CD4-positive, alpha-beta T cell (primary cell): ENCODE results near the gene TLR6. TPM values are rescaled to one million over a fixed set of nuclear protein-coding genes. Genes with fewer than 3 reads are reported as not detected.

Source experiments
- ATAC-seq: fragments of 200-7000 bp; cut with Tn5 transposase; one replicate; pipeline ENCODE4 v1.10.0; 2022; ENCODE audit warnings: mild to moderate bottlenecking; ENCODE audit not compliant: poor library complexity
- CTCF ChIA-PET: fragments of 350-600 bp; sonication (Branson Sonifier 250); formaldehyde crosslinking; loops from one replicate; lab custom pipeline; 2021; ENCODE audit warnings: antibody characterized with exemption, inconsistent platforms; lab: Charles Lee
- POLR2A ChIA-PET: fragments of 350-600 bp; sonication (Branson Sonifier 250); formaldehyde crosslinking; loops from one replicate; lab custom pipeline; 2021; ENCODE audit warnings: antibody characterized with exemption, inconsistent platforms; lab: Charles Lee
- DNase-seq, 14 experiments: peaks; one replicate each; pipeline ENCODE4 v3.0.0-alpha.2; 2013 to 2020; ENCODE audit warnings: mixed read lengths in 2 of 14
- H3K27ac ChIP-seq, 2 donors: one replicate each; pipeline versions ENCODE4 v1.5.1 to v1.7.0; 2013; ENCODE audit warnings: low read length in 2 of 2, low read depth in 1 of 2, mild to moderate bottlenecking in 1 of 2
- H3K27me3 ChIP-seq, 2 experiments: 1 replicate in 1 of 2; 2 replicates in 1 of 2; pipeline versions ENCODE4 v1.6.1 to v1.7.0; 2013; ENCODE audit warnings: low read length in 2 of 2, control low read depth in 1 of 2, mild to moderate bottlenecking in 1 of 2, moderate library complexity in 1 of 2; ENCODE audit not compliant: insufficient read depth in 2 of 2, control insufficient read depth in 1 of 2
- H3K36me3 ChIP-seq: one replicate; pipeline ENCODE4 v1.6.1; 2013; ENCODE audit warnings: low read length, control low read depth; ENCODE audit not compliant: insufficient read depth
- H3K4me1 ChIP-seq: one replicate; pipeline ENCODE4 v1.6.1; 2013; ENCODE audit warnings: low read length, control low read depth; ENCODE audit not compliant: insufficient read depth
- H3K4me3 ChIP-seq: one replicate; pipeline ENCODE4 v1.5.1; 2013; ENCODE audit warnings: mild to moderate bottlenecking, low read length, moderate library complexity
- H3K9me3 ChIP-seq, 2 experiments: 1 replicate in 1 of 2; 2 replicates in 1 of 2; pipeline versions ENCODE4 v1.6.1 to v1.7.0; 2013; ENCODE audit warnings: low read length in 2 of 2, mild to moderate bottlenecking in 2 of 2, control low read depth in 1 of 2, moderate library complexity in 1 of 2; ENCODE audit not compliant: control insufficient read depth in 1 of 2, insufficient read depth in 1 of 2
- H3K27ac Mint-ChIP-seq: one replicate; pipeline ENCODE4 v1.8.0; 2020; ENCODE audit warnings: mixed read lengths
- H3K27me3 Mint-ChIP-seq: one replicate; pipeline ENCODE4 v1.8.0; 2021; ENCODE audit warnings: mixed read lengths
- H3K36me3 Mint-ChIP-seq: one replicate; pipeline ENCODE4 v1.8.0; 2021; ENCODE audit warnings: low read depth, mixed read lengths
- H3K4me1 Mint-ChIP-seq: one replicate; pipeline ENCODE4 v1.8.0; 2021; ENCODE audit warnings: low read depth, mixed read lengths
- H3K4me3 Mint-ChIP-seq: one replicate; pipeline ENCODE4 v1.8.0; 2020; ENCODE audit warnings: mild to moderate bottlenecking, mixed read lengths
- H3K9me3 Mint-ChIP-seq: one replicate; pipeline ENCODE4 v1.8.0; 2020; ENCODE audit warnings: mixed read lengths
- intact Hi-C, 2 experiments: fragments of 100-400 bp; cut with DNase I in 1 of 2; cut with micrococcal nuclease in 1 of 2; formaldehyde crosslinking; loops; one replicate each; pipeline versions ENCODE4 v1.15.1 to v1.9.0; 2023 to 2025; cut with DNase I, micrococcal nuclease
- total RNA-seq, 174 experiments: library from RNA in 2 of 174; stranded (reverse) in 2 of 174; gene quantifications; one replicate each; pipeline ENCODE4 v1.2.3 and lab custom pipeline; 2021 to 2026
- TF ChIP-seq, protein P1 (sequence below): fragments of 200-600 bp; IDR thresholded peaks from one replicate; pipeline ENCODE4 v1.8.0; 2022; ENCODE audit warnings: antibody characterized with exemption, mild to moderate bottlenecking

Gene TLR6
- total RNA-seq, 2 experiments from 2014 or later: 0.69 to 1.3 TPM

DNA sequence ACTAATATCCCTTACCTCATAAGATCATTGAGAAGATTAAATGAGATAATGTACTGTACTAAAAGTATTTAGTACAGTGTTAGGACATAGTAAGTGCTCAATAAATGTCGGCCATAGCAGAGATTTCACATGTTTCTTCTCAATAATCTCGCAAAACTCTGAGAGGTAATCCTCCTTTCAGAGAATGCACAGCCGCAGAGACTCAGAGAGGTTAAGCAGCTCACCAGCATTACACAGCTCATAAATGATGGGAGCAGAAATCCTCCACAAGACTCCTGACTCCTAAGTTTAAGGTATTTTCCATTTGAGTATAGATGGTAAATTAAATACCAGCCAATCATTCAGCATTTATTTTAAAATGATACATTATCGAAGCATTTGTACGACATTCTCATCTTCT lies 45.6 kb upstream of the TLR6 start:
- Mint-ChIP-seq H3K27ac (no peak overlapping the region), H3K4me3 (no peak overlapping the region), H3K4me1 (no peaks in the 10 kb centered on the region), H3K9me3 (no peaks in the 10 kb centered on the region), H3K36me3 (no peaks in the 10 kb centered on the region), H3K27me3 (peaks cover 4% of the 10 kb centered on the region)
- ATAC-seq (no peak), DNase-seq (no peak)
- Histone ChIP-seq H3K9me3 (no peaks in the 10 kb centered on the region), H3K27ac (no peak overlapping the region), H3K4me3 (no peak overlapping the region), H3K4me1 (no peaks in the 10 kb centered on the region), H3K36me3 (no peaks in the 10 kb centered on the region), H3K27me3 (no peaks in the 10 kb centered on the region)
- intact Hi-C loops: loop anchor here (1.0 to 10.0 kb wide), 6 partner anchors 45 to 510 kb away; no protein-coding TSS in a partner anchor
- ChIA-PET CTCF (interaction anchor here (0.8 to 8.1 kb wide), 8 partner anchors 9 to 233 kb away, joined by 3 to 77 read pairs (median 4); no protein-coding TSS in a partner anchor), POLR2A (interaction anchor here (0.7 to 1.2 kb wide), 6 partner anchors 83 to 233 kb away, joined by 3 to 8 read pairs (median 4); no protein-coding TSS in a partner anchor)
- TF ChIP-seq, protein P1, sequence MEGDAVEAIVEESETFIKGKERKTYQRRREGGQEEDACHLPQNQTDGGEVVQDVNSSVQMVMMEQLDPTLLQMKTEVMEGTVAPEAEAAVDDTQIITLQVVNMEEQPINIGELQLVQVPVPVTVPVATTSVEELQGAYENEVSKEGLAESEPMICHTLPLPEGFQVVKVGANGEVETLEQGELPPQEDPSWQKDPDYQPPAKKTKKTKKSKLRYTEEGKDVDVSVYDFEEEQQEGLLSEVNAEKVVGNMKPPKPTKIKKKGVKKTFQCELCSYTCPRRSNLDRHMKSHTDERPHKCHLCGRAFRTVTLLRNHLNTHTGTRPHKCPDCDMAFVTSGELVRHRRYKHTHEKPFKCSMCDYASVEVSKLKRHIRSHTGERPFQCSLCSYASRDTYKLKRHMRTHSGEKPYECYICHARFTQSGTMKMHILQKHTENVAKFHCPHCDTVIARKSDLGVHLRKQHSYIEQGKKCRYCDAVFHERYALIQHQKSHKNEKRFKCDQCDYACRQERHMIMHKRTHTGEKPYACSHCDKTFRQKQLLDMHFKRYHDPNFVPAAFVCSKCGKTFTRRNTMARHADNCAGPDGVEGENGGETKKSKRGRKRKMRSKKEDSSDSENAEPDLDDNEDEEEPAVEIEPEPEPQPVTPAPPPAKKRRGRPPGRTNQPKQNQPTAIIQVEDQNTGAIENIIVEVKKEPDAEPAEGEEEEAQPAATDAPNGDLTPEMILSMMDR: no peak

DNA sequence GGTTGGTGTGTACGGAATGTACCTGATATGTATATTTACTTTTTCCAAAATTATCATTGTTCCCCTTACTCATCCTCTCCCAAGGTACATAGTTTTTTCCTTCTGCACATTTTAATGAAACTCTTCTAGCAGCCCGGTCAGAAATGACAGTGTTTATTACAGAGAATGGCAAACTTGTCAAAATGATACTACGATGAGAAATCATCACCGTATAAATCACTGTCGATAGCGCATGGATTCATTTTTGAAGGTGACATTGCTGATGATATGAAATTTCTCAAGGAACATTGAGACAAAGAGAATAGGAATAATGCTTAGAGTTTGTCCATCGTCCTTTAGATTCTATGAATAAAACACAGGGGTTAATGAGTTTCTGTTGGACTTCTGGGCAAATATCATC lies 41.6 kb upstream of the TLR6 start:
- H3K9me3 Mint-ChIP-seq: no peaks in the 10 kb centered on the region
- no peak overlapping the region for H3K4me3 ChIP-seq
- H3K36me3 Mint-ChIP-seq: no peaks in the 10 kb centered on the region
- H3K27me3 ChIP-seq: no peaks in the 10 kb centered on the region
- ChIA-PET CTCF (no interaction called here), POLR2A (no interaction called here)
- peaks cover 10% of the 10 kb centered on the region for H3K27me3 Mint-ChIP-seq
- no peak for DNase-seq
- no peaks in the 10 kb centered on the region for H3K4me1 ChIP-seq
- no peak overlapping the region for H3K4me3 Mint-ChIP-seq
- no peaks in the 10 kb centered on the region for H3K4me1 Mint-ChIP-seq
- TF ChIP-seq, protein P1: no peak
- intact Hi-C loops: no loop called here
- ATAC-seq: no peak
- no peaks in the 10 kb centered on the region for H3K36me3 ChIP-seq
- H3K27ac Mint-ChIP-seq: no peak overlapping the region
- H3K9me3 ChIP-seq: no peaks in the 10 kb centered on the region
- no peak overlapping the region for H3K27ac ChIP-seq

DNA sequence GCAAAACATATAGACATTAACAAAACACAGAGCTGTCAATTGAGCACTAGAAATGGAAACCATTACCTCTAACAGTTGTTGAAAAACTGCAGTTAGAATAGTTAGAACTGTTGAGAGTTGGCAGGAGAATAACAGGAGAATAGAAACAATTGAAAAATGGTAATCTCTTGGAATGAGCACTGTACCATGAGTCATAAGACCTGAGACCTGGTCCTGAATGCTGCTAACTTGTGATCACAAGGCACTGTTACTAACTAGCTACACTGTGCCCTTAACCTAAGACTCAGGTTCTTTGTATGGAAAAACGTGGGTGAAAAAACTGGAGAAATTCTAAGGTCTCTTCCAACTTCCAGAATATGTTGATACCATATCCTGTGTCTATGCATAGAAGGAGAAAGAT lies 40.3 kb upstream of the TLR6 start:
- Histone ChIP-seq H3K4me1 (no peaks in the 10 kb centered on the region), H3K36me3 (no peaks in the 10 kb centered on the region), H3K27ac (no peak overlapping the region), H3K27me3 (no peaks in the 10 kb centered on the region), H3K9me3 (no peaks in the 10 kb centered on the region), H3K4me3 (no peak overlapping the region)
- Mint-ChIP-seq H3K27me3 (peaks cover 6% of the 10 kb centered on the region), H3K9me3 (no peaks in the 10 kb centered on the region), H3K36me3 (no peaks in the 10 kb centered on the region), H3K27ac (no peak overlapping the region), H3K4me1 (no peaks in the 10 kb centered on the region), H3K4me3 (no peak overlapping the region)
- ATAC-seq (no peak), DNase-seq (no peak)
- TF ChIP-seq, protein P1: no peak
- intact Hi-C loops: no loop called here
- POLR2A ChIA-PET: no interaction called here
- CTCF ChIA-PET: no interaction called here
